GM21381 (cell line): ENCODE measurements around the gene COL6A1.

Experiments
- ATAC-seq: cut with Tn5 transposase; IDR thresholded peaks from one replicate; pipeline ENCODE4 v1.9.1; 2021; ENCODE audit warnings: mild to moderate bottlenecking, moderate library complexity; ENCODE audit not compliant: unreplicated experiment

The COL6A1 gene

DNA sequence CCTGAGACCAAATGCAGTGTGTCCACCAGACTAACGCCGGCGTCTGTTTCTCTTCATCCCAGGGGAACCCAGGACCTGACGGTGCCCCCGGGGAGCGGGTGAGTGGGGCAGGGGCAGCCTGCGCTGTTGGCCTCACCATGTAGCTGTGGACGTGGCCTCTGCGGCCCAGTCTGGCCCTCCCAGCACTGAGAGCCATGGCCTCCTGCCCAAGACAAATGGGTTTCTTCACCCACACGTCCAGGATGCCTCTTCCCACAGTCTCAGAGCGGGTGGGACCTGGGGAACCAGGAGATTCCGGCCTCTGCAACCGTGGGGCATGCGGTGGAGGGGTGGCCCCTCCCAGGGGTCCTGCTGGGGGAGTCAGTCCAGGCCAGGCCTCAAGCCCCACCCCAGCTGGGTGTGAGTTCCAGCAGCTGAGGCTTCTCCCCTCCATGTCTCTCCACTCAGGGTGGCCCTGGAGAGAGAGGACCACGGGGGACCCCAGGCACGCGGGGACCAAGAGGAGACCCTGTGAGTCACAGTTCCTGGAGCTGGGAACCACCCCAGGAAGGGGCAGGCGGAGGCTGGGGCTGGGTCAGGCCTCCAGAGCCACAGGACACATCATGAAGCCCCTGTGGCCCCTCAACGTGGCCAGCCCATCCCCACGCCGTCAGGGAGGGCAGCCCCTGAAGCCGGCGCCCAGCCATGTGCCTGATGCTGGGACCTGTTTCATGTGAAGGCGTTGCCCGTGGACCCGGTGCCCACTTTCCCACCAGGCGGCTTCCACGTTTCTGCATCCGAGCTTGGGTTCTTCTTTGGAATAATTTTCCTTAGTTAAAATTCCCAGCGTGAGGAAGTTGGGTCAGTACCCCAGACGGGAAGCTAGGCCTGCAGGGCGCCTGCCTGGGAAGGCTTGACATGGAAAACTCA, 11.0 kb downstream of the COL6A1 start:
- no peak for ATAC-seq

DNA sequence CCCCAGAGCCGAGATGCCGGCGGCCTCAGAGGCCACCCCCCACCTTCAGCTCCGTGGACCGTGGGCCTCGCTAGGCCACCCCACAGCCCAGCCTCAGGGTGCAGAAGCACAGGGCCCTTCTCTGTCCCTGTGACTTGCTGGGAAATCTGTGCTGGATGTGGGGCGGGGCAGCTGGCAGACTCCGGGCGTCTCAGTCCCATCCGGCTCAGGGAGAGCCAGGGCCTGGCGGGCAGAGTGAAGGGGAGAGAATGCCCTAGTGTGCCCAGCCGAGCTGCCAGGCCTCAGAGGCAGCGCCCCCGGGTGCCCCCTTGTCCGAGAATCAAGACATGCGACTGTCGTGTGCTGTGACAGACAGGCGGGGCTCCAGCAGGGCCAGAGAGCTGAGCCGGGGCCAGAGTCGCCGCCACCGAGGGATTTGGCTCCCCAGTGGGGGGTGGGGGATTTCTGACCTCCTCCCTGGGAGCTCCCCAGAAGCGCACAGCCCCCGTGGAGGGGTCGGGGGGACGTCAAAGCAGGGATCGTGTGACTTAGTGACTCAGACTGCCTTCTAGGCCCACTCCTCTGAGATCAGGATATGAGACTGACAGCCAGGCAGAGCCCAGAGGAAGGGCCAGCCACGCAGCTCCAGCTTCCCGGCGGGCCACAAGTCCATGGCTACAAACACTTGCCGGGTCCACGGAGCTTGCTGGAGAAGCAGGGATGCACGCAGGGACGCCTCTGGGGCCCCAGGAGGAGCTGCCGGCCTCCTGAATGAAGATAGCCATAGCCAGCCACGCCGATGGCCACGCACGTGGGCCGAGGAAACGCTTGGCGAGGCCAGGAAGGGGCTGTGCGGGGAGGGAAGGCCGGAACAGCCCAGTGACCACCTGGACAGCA, 11.9 kb downstream of the COL6A1 start:
- ATAC-seq: no peak

DNA sequence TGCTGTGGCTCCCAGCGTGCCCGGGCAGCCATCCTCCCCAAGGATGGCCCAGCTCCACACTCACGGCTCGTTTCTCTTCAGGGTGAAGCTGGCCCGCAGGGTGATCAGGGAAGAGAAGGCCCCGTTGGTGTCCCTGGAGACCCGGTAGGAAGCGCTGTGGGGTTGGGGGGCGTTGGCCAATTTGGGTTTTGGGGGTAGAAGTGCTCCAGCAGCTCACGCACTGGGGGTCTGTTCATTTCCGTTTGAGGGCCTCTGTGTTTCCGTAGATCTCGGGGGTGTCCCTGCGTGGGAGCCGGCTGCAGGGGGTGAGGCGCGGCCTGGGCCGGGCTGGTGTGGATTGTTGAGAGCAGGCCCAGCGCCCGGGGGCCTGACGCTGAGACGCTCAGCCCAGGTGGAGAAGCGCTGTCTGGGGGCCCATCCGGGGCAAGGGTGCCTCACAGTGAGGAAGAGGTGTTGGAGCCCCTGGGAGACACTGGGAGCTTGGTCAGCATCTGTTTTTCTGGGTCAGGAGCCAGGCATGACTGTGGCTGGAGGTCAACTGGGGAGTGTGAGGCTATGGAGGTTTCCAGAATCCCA, 12.6 kb downstream of the COL6A1 start:
- no peak for ATAC-seq

GRCh38 chr21:45994759-45995685, 13.5 kb downstream of the COL6A1 start:
- ATAC-seq: no peak

GRCh38 chr21:45995686-45996179, 14.2 kb downstream of the COL6A1 start:
- ATAC-seq: no peak

- no peak for ATAC-seq
Measured at GRCh38 chr21:45996311-45997204, 15.0 kb downstream of the COL6A1 start.

DNA sequence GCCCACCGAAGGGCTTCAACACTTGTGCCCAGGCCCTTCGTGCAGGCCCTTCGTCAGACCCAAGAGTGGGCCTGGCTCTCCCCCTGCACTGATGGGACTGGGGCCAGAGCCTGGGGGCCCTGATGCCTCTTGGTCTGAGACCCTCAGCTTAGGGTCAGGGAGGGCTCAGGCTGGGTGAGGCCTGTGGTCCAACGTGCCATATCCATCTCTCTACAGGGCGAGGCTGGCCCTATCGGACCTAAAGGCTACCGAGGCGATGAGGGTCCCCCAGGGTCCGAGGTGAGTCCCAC, 15.6 kb downstream of the COL6A1 start:
- ATAC-seq: no peak

DNA sequence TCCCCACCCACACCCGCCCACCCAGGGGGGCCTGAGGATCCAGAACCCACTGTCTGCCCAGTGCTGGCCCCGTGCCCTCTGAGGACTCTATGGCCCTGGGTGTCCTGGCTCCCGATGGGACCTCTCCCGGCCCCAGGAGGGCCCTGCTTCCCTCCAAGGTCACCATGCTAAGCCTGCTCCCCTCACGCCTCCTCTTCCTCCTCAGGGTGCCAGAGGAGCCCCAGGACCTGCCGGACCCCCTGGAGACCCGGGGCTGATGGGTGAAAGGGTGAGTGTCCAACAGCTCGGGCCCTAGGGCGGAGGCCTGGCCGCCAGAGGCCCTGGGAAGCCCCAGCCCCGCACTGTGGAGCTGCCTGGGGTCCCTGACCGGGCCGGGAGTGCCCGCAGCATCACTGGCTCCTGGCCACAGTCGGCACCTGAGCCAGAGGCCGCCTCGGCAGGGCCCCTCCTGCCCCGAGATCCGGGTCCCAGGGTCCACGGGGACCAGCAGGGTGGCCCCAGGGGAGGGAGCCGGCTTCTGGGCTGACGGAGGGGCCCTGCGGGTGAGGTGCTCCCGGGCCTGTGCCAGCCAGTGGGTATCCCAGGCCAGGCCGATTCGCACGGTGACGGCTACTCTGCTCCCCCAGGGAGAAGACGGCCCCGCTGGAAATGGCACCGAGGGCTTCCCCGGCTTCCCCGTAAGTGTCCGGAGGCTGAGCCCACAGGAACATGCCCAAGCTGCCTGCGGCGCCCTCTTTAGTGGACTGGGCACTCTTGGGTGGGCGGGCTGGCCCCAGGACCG, 16.1 kb downstream of the COL6A1 start:
- no peak for ATAC-seq

DNA sequence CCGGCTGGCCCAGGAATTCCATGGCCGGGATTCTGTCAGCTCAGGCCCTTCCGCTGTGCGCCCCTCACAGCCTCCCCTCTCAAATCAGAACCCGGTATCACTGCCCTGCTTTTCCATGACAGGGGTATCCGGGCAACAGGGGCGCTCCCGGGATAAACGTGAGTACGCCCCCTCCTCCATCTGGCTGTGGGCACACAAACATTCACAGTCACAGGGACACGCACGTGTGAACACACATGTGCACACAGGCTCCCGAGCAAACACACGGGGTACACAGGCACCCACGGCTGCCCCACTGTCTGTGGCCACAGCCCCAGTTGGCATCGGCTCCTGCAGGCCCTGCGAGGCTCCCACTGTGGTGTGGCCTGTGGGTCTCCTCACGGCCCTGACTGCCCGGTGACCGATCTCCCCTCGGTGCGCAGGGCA, 16.7 kb downstream of the COL6A1 start:
- no peak for ATAC-seq

GRCh38 chr21:45998871-45999580, 17.5 kb downstream of the COL6A1 start:
- no peak for ATAC-seq

GRCh38 chr21:45999581-46000181, 18.1 kb downstream of the COL6A1 start:
- ATAC-seq: no peak

DNA sequence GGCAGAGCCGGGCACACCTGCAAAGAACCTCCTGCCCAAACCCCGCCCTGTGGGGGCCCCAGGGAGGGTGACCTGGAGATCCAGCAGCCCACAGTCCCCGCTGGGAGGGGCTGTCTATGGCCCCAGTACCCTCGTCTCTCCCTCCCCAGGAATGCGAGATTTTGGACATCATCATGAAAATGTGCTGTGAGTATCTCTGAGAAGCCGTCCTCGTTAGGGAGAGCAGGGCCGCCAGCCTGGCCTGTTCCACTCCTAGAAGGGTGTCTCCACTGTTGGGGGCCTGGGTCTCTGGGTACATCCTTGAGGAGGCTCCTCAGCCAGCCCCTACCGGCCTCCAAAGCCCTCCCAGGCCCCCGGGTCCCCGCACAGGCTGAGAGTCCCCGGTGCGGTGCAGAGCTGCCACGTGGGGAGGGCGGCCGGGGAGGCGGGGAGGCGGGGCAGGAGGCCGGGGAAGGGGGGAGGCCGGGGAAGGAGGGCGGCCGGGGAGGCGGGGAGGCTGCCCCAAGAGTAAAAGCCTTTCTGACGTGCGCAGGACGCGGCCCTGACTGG, 18.7 kb downstream of the COL6A1 start:
- ATAC-seq: no peak

DNA sequence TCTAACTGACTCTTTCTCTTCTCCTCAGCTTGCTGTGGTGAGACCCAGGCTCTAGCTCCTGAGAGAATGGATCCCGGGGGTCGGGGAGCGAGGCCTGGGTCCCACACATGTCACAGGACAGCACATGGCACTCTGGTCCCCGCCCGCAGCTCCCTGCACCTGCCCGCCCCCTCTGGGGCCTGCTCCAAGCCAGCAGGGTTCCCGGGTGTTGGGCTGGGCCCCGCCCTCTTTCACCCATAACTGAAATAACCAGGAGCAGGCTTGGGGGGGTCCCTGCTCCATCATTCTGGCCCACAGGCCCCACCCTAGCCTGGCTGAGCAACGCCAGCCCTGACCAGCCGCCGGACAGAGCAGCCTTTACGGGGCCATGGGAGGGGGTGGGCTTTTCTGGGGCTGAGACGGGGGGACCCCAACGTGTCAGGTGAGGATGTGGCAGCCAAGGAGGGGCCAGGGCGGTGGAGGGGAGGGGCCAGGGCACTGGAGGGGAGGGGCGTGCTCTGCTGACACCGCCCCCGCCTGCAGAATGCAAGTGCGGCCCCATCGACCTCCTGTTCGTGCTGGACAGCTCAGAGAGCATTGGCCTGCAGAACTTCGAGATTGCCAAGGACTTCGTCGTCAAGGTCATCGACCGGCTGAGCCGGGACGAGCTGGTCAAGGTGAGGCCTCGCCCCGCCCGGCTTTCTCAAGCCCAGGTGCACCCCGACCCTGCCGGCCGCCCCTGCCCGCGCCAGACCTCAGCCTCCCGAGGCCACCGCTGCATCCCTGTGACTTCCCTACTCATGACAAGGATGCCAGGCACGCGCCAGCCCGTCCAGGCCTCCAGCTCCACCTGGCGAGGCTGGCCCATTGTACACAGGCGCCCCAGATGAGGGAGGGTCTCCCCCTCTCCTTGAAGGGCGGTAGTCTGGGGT, 19.4 kb downstream of the COL6A1 start:
- ATAC-seq: no peak

DNA sequence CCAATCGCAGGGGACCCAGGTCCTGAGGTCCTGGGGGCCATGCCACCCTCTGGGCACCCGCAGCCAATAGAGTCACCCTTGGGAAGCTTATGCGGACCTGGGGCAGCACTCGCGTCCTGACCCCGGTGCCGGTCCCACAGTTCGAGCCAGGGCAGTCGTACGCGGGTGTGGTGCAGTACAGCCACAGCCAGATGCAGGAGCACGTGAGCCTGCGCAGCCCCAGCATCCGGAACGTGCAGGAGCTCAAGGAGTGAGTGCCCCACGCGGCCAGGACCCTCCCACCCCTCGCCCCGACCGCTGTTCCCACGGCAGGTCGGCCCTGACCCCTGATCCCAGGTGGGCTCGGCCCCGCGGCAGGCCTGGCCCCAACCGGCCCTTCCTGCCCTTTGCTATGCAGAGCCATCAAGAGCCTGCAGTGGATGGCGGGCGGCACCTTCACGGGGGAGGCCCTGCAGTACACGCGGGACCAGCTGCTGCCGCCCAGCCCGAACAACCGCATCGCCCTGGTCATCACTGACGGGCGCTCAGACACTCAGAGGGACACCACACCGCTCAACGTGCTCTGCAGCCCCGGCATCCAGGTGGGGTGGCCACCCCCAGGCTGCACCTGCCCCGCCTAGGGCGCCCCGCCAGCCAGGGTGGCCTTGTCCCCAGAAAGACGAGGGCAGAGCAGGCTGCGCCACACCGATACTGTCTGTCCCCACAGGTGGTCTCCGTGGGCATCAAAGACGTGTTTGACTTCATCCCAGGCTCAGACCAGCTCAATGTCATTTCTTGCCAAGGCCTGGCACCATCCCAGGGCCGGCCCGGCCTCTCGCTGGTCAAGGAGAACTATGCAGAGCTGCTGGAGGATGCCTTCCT, 20.5 kb downstream of the COL6A1 start:
- no peak for ATAC-seq

DNA sequence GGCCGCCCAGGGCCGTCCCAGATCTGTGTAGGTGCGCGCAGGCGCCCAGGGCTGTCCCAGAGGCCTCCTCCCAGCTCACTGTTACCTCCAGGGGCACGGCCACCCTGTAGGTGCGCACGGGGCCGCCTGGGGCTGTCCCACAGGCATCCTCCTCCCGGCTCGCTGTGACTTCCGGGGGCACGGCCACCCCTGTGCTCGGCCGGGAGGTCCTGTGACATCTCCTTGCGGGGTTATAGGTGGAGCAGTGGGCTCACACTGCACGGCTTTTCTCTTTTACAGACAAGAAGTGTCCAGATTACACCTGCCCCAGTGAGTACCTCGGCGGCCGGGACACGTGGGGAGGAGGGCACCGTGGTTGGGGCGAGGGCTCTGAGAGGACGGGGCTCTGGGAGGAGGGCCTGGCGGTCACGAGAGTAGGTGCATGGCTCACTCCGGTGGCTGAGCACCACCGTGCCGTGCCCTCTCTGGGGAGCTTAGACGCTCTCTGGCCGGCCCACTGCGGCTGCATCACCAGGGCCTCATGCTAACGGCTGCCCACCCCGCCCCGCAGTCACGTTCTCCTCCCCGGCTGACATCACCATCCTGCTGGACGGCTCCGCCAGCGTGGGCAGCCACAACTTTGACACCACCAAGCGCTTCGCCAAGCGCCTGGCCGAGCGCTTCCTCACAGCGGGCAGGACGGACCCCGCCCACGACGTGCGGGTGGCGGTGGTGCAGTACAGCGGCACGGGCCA, 21.4 kb downstream of the COL6A1 start:
- ATAC-seq: no peak
